ENCODE data around the gene EXOSC6.
"Not testable (repeated sequence)": the region's sequence is repeated elsewhere in the genome, so short reads cannot be mapped to it uniquely, and the experiment has no call there.

Gene EXOSC6

GRCh38 chr16:70223216-70223615 is 28.5 kb downstream of the EXOSC6 start:
- not testable (repeated sequence) for H3K27ac ChIP-seq (ENCODE audit: poor library complexity, severe bottlenecking); H3K4me3 ChIP-seq (ENCODE audit: severe bottlenecking); DNase-seq (ENCODE audit: low spot score); ATAC-seq (ENCODE audit: low read depth); H3K4me1 ChIP-seq (ENCODE audit: insufficient read depth, poor library complexity, severe bottlenecking); H3K27me3 ChIP-seq (ENCODE audit: insufficient read depth, poor library complexity, severe bottlenecking); H3K9me3 ChIP-seq (ENCODE audit: severe bottlenecking)
- peaks cover 23% of the 10 kb centered on the region for H3K36me3 ChIP-seq (ENCODE audit: low read depth)

GRCh38 chr16:70222574-70222973 is 29.2 kb downstream of the EXOSC6 start:
- H3K9me3 ChIP-seq (ENCODE audit: severe bottlenecking); H3K4me3 ChIP-seq (ENCODE audit: severe bottlenecking); DNase-seq (ENCODE audit: low spot score); H3K27me3 ChIP-seq (ENCODE audit: insufficient read depth, poor library complexity, severe bottlenecking); H3K4me1 ChIP-seq (ENCODE audit: insufficient read depth, poor library complexity, severe bottlenecking); H3K27ac ChIP-seq (ENCODE audit: poor library complexity, severe bottlenecking); ATAC-seq (ENCODE audit: low read depth): not testable (repeated sequence)
- peaks cover 17% of the 10 kb centered on the region for H3K36me3 ChIP-seq (ENCODE audit: low read depth)

GRCh38 chr16:70218586-70218985 is 33.2 kb downstream of the EXOSC6 start:
- H3K36me3 ChIP-seq (ENCODE audit: low read depth); ATAC-seq (ENCODE audit: low read depth); H3K9me3 ChIP-seq (ENCODE audit: severe bottlenecking); DNase-seq (ENCODE audit: low spot score); H3K27me3 ChIP-seq (ENCODE audit: insufficient read depth, poor library complexity, severe bottlenecking); H3K4me1 ChIP-seq (ENCODE audit: insufficient read depth, poor library complexity, severe bottlenecking); H3K4me3 ChIP-seq (ENCODE audit: severe bottlenecking); H3K27ac ChIP-seq (ENCODE audit: poor library complexity, severe bottlenecking): not testable (repeated sequence)

GRCh38 chr16:70206382-70206781 is 45.4 kb downstream of the EXOSC6 start:
- H3K4me3 ChIP-seq (ENCODE audit: severe bottlenecking); H3K4me1 ChIP-seq (ENCODE audit: insufficient read depth, poor library complexity, severe bottlenecking); ATAC-seq (ENCODE audit: low read depth); H3K36me3 ChIP-seq (ENCODE audit: low read depth); H3K27me3 ChIP-seq (ENCODE audit: insufficient read depth, poor library complexity, severe bottlenecking); H3K27ac ChIP-seq (ENCODE audit: poor library complexity, severe bottlenecking); H3K9me3 ChIP-seq (ENCODE audit: severe bottlenecking); DNase-seq (ENCODE audit: low spot score): not testable (repeated sequence)

- not testable (repeated sequence) for H3K9me3 ChIP-seq (ENCODE audit: severe bottlenecking); H3K4me1 ChIP-seq (ENCODE audit: insufficient read depth, poor library complexity, severe bottlenecking); H3K27me3 ChIP-seq (ENCODE audit: insufficient read depth, poor library complexity, severe bottlenecking); H3K27ac ChIP-seq (ENCODE audit: poor library complexity, severe bottlenecking); H3K4me3 ChIP-seq (ENCODE audit: severe bottlenecking); H3K36me3 ChIP-seq (ENCODE audit: low read depth); DNase-seq (ENCODE audit: low spot score); ATAC-seq (ENCODE audit: low read depth)
Measured at GRCh38 chr16:70204668-70205405, 46.9 kb downstream of the EXOSC6 start.

- not testable (repeated sequence) for H3K4me1 ChIP-seq (ENCODE audit: insufficient read depth, poor library complexity, severe bottlenecking); H3K9me3 ChIP-seq (ENCODE audit: severe bottlenecking); H3K36me3 ChIP-seq (ENCODE audit: low read depth); H3K27me3 ChIP-seq (ENCODE audit: insufficient read depth, poor library complexity, severe bottlenecking); H3K4me3 ChIP-seq (ENCODE audit: severe bottlenecking); DNase-seq (ENCODE audit: low spot score); H3K27ac ChIP-seq (ENCODE audit: poor library complexity, severe bottlenecking); ATAC-seq (ENCODE audit: low read depth)
Measured at GRCh38 chr16:70204010-70204409, 47.7 kb downstream of the EXOSC6 start.

GRCh38 chr16:70203508-70203907 is 48.2 kb downstream of the EXOSC6 start:
- not testable (repeated sequence) for H3K27ac ChIP-seq (ENCODE audit: poor library complexity, severe bottlenecking); H3K4me3 ChIP-seq (ENCODE audit: severe bottlenecking); DNase-seq (ENCODE audit: low spot score); ATAC-seq (ENCODE audit: low read depth); H3K36me3 ChIP-seq (ENCODE audit: low read depth); H3K9me3 ChIP-seq (ENCODE audit: severe bottlenecking); H3K4me1 ChIP-seq (ENCODE audit: insufficient read depth, poor library complexity, severe bottlenecking); H3K27me3 ChIP-seq (ENCODE audit: insufficient read depth, poor library complexity, severe bottlenecking)

GRCh38 chr16:70200063-70200462 is 51.7 kb downstream of the EXOSC6 start:
- H3K27ac ChIP-seq (ENCODE audit: poor library complexity, severe bottlenecking); H3K9me3 ChIP-seq (ENCODE audit: severe bottlenecking); H3K27me3 ChIP-seq (ENCODE audit: insufficient read depth, poor library complexity, severe bottlenecking); H3K4me1 ChIP-seq (ENCODE audit: insufficient read depth, poor library complexity, severe bottlenecking); ATAC-seq (ENCODE audit: low read depth); DNase-seq (ENCODE audit: low spot score); H3K36me3 ChIP-seq (ENCODE audit: low read depth); H3K4me3 ChIP-seq (ENCODE audit: severe bottlenecking): not testable (repeated sequence)

GRCh38 chr16:70199170-70199569 is 52.6 kb downstream of the EXOSC6 start:
- H3K36me3 ChIP-seq (ENCODE audit: low read depth); H3K4me1 ChIP-seq (ENCODE audit: insufficient read depth, poor library complexity, severe bottlenecking); H3K4me3 ChIP-seq (ENCODE audit: severe bottlenecking); DNase-seq (ENCODE audit: low spot score); H3K27ac ChIP-seq (ENCODE audit: poor library complexity, severe bottlenecking); ATAC-seq (ENCODE audit: low read depth); H3K9me3 ChIP-seq (ENCODE audit: severe bottlenecking); H3K27me3 ChIP-seq (ENCODE audit: insufficient read depth, poor library complexity, severe bottlenecking): not testable (repeated sequence)

- H3K4me3 ChIP-seq (ENCODE audit: severe bottlenecking); ATAC-seq (ENCODE audit: low read depth); H3K36me3 ChIP-seq (ENCODE audit: low read depth); H3K27ac ChIP-seq (ENCODE audit: poor library complexity, severe bottlenecking); H3K27me3 ChIP-seq (ENCODE audit: insufficient read depth, poor library complexity, severe bottlenecking); H3K4me1 ChIP-seq (ENCODE audit: insufficient read depth, poor library complexity, severe bottlenecking); H3K9me3 ChIP-seq (ENCODE audit: severe bottlenecking); DNase-seq (ENCODE audit: low spot score): not testable (repeated sequence)
Measured at GRCh38 chr16:70198666-70199065, 53.1 kb downstream of the EXOSC6 start.

- DNase-seq (ENCODE audit: low spot score); H3K27me3 ChIP-seq (ENCODE audit: insufficient read depth, poor library complexity, severe bottlenecking); H3K4me1 ChIP-seq (ENCODE audit: insufficient read depth, poor library complexity, severe bottlenecking); H3K9me3 ChIP-seq (ENCODE audit: severe bottlenecking); H3K36me3 ChIP-seq (ENCODE audit: low read depth); ATAC-seq (ENCODE audit: low read depth); H3K27ac ChIP-seq (ENCODE audit: poor library complexity, severe bottlenecking); H3K4me3 ChIP-seq (ENCODE audit: severe bottlenecking): not testable (repeated sequence)
Measured at GRCh38 chr16:70198230-70198629, 53.5 kb downstream of the EXOSC6 start.

- H3K27me3 ChIP-seq (ENCODE audit: insufficient read depth, poor library complexity, severe bottlenecking); H3K4me1 ChIP-seq (ENCODE audit: insufficient read depth, poor library complexity, severe bottlenecking); H3K27ac ChIP-seq (ENCODE audit: poor library complexity, severe bottlenecking); H3K9me3 ChIP-seq (ENCODE audit: severe bottlenecking); DNase-seq (ENCODE audit: low spot score); H3K4me3 ChIP-seq (ENCODE audit: severe bottlenecking); H3K36me3 ChIP-seq (ENCODE audit: low read depth); ATAC-seq (ENCODE audit: low read depth): not testable (repeated sequence)
Measured at GRCh38 chr16:70197611-70198010, 54.1 kb downstream of the EXOSC6 start.
